Activated CD4-positive, alpha-beta memory T cell treated with anti-CD3 and anti-CD28 coated beads for 36 hours (primary cell): ENCODE results near the gene PRR7. TPM values are rescaled to one million over a fixed set of nuclear protein-coding genes. Genes with fewer than 3 reads are reported as not detected.
A peak's percentile ranks its signal among the peaks of the same experiment; 100 is the strongest.

Experiments
- CTCF ChIA-PET: fragments of 350-600 bp; sonication (Branson Sonifier 250); formaldehyde crosslinking; loops from one replicate; lab custom pipeline; 2021; ENCODE audit warnings: antibody characterized with exemption, inconsistent platforms; lab: Charles Lee
- POLR2A ChIA-PET: fragments of 350-600 bp; sonication (Branson Sonifier 250); formaldehyde crosslinking; loops from one replicate; lab custom pipeline; 2021; ENCODE audit warnings: antibody characterized with exemption; lab: Charles Lee
- DNase-seq: peaks from one replicate; pipeline ENCODE4 v3.0.0-alpha.2; 2020
- H3K27ac Mint-ChIP-seq: one replicate; pipeline ENCODE4 v1.8.0; 2021; ENCODE audit warnings: mixed read lengths
- H3K27me3 Mint-ChIP-seq: one replicate; pipeline ENCODE4 v1.8.0; 2021; ENCODE audit warnings: mixed read lengths
- H3K36me3 Mint-ChIP-seq: one replicate; pipeline ENCODE4 v1.8.0; 2021; ENCODE audit warnings: mixed read lengths
- H3K4me1 Mint-ChIP-seq: one replicate; pipeline ENCODE4 v1.8.0; 2021; ENCODE audit warnings: low read depth, mixed read lengths
- H3K4me3 Mint-ChIP-seq: one replicate; pipeline ENCODE4 v1.8.0; 2021; ENCODE audit warnings: mild to moderate bottlenecking, mixed read lengths
- H3K9me3 Mint-ChIP-seq: one replicate; pipeline ENCODE4 v1.8.0; 2021; ENCODE audit warnings: mixed read lengths
- intact Hi-C: fragments of 100-400 bp; cut with micrococcal nuclease; formaldehyde crosslinking; loops from one replicate; pipeline ENCODE4 v1.15.1; 2023
- total RNA-seq, 2 experiments: library from RNA; stranded (reverse); gene quantifications; one replicate each; pipeline ENCODE4 v1.2.3, GENCODE V29; 2021

Gene PRR7
- total RNA-seq, 2 experiments from 2014 or later: 13.3 to 13.6 TPM

DNA sequence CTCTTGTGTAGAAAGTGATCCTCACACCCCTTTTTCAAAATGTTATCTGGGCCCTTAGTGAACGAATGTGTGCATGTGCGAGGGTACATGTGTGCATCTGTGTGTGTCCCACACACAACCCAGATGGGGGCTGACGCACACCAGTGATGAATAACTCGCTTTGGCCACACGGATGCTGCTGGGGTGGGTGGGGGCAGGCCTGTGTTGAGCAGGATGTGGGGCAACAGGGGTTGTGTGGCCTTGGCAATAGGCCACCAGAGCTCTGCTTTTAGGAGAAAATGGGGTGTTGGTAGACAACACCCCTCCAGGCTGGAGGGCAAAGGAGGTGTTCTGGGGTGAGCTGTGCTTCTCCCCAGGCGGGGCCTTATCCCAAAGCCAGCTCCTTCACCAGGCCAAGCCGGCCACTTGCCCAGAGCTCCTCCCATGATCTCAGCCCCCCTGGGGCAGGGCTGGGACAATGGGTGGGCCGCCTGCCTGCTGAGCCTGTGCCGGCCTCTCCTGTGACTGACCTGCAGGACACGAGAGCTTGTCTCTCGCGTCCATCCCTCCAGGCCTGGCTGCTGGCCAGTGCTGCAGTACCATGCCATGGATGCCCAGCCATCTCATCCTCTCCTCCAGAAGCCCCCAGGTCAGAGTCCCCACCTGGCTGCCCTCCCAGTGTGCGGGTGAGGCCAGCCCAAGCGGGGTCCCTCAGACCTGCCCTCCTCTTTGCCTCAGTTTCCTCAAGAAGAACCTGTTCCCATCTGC lies 25.2 kb downstream of the PRR7 start:
- ChIA-PET POLR2A (interaction anchor here (0.6 to 1.1 kb wide), 3 partner anchors 8 to 585 kb away, joined by 3 read pairs; no protein-coding TSS in a partner anchor), CTCF (interaction anchor here (0.7 to 5.1 kb wide), 12 partner anchors 8 to 163 kb away, joined by 3 to 24 read pairs (median 4); partner anchors contain the start of gene PDLIM7)
- intact Hi-C loops: loop anchor here (2.0 kb wide), 1 partner anchor 15 kb away; no protein-coding TSS in a partner anchor
- peaks cover 22% of the 10 kb centered on the region for H3K4me1 Mint-ChIP-seq
- peaks cover 5% of the 10 kb centered on the region for H3K27me3 Mint-ChIP-seq
- DNase-seq: peak; percentile 24
- no peaks in the 10 kb centered on the region for H3K36me3 Mint-ChIP-seq
- H3K4me3 Mint-ChIP-seq: peak overlapping the region; percentile 12
- H3K27ac Mint-ChIP-seq: no peak overlapping the region
- no peaks in the 10 kb centered on the region for H3K9me3 Mint-ChIP-seq

DNA sequence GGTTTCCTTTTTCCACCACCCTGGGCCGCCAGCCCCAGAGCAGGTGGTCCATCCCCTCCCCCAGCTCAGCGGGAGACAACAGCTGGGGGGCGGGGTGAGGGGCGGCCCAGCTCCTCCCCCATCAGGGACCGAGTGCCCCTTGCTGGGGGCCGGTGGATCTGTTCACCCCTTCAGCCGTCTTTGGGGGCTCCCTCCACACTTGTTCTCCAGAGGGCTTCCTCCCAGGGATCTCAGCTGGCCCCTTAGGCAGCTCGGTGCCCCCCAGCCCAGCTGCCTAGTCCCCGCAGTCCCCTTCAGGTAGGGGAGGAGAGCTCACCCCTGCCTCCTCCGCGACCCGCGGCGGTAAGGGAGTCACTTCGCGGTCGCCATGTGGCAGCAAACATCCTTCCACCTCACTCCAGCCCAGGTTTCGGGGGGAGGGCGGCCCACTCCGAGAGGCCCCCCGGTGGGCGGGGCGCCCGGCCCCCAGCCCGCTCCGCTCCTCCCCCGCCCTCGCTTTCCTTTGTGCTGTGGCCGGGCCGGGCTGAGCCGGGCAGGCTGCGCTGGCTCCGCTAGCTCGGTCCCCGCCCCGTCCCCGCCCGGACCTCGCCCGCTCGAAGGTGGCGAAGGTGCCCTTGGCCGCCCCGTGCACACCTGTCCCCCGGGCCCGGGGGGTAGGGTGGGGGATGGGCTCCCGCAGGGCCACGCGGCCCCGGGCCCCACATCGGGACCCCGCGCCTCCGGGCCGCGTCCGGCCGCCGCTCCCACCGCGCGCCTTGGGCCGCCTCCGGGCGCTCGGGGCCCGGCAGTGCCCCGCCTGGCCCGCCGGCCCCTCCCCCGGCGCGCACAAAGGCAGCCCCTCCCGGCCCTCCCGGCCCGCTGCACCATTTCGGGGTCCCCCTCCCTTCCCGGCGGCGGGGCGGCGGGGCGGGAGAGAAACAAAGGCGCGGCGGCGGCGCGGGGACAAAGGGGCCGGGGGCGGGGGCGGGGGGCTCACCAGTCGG lies 26.1 kb downstream of the PRR7 start:
- H3K4me3 Mint-ChIP-seq: peak overlapping the region; percentile 64
- H3K4me1 Mint-ChIP-seq: peaks cover 22% of the 10 kb centered on the region
- intact Hi-C loops: loop anchor here (2.0 kb wide), 1 partner anchor 16 kb away; no protein-coding TSS in a partner anchor
- no peak overlapping the region for H3K27ac Mint-ChIP-seq
- POLR2A ChIA-PET: interaction anchor here (0.6 to 2.2 kb wide), 3 partner anchors 17 to 584 kb away, joined by 3 to 6 read pairs (median 3); no protein-coding TSS in a partner anchor
- CTCF ChIA-PET: interaction anchor here (0.8 to 5.1 kb wide), 10 partner anchors 9 to 164 kb away, joined by 3 to 24 read pairs (median 4); partner anchors contain the start of gene PDLIM7
- peaks cover 5% of the 10 kb centered on the region for H3K27me3 Mint-ChIP-seq
- DNase-seq: peak; percentile 74
- H3K36me3 Mint-ChIP-seq: no peaks in the 10 kb centered on the region
- H3K9me3 Mint-ChIP-seq: no peaks in the 10 kb centered on the region

DNA sequence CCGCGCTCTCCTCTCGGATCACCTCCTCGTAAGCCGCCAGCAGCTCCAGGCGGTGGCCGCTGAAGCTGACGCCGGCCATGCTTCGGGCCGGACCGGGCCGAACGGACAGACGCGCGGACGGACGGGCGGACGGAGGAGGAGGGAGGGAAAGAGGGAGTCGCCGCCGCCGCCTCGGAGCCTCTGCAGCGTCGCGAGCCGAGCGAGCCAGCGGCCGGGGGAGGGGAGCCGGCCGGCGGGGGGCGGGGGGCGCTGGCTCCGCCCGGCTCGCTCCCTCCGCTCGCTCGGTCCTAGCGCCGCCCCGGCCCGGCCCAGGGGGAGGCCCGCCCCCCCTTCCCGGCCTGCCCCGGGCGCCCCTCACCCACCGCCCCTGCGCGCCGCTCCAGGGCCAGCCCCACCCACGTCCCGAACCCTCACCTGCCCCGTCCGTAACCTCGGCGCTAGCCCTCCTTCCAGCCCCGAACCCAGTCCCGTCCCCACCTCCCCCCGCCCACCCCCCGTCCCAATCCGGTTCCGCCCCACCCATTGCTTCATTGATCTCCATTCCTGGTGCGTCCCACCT lies 26.9 kb downstream of the PRR7 start, which contains the start of gene DBN1:
Gene DBN1 (minus strand): TSS at position 192 of the 559 bp plus-strand sequence. CDS start 113 bp downstream, at position 79.
- Mint-ChIP-seq H3K4me3 (peak within 1 kb of the TSS; percentile 64), H3K27ac (no peak within 1 kb of the TSS), H3K36me3 (no peaks in the 10 kb centered on the region), H3K9me3 (no peaks in the 10 kb centered on the region), H3K27me3 (peaks cover 5% of the 10 kb centered on the region), H3K4me1 (peaks cover 22% of the 10 kb centered on the region)
- ChIA-PET POLR2A (interaction anchor here (2.2 kb wide), 1 partner anchor 18 kb away, joined by 6 read pairs; no protein-coding TSS in a partner anchor), CTCF (interaction anchor here (1.2 to 5.1 kb wide), 5 partner anchors 16 to 84 kb away, joined by 3 to 24 read pairs (median 7); no protein-coding TSS in a partner anchor)
- intact Hi-C loops: loop anchor here (2.0 kb wide), 1 partner anchor 17 kb away; no protein-coding TSS in a partner anchor
- peak; percentile 25 for DNase-seq

DNA sequence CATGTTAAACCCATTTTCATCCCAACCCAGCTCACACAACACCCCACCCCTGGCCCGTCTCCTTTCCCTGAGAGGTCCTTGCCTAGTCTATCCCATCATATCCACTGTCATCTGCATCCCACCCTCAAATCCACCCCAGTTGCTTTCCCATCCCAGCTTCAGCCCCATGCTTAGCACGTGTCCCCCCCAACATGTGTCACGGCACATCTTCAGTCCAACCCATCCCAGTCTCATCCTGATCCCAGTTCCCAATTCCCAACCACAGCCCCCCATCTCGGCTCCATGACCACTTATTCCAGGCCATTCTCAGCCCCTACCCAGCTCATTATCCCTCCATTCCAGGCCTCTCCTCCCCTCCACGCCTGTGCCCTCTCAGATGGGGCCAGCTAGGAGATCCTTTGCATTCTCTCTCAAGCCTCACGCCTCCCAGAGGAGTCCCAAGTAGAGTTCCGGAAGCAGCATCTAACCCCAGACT lies 27.4 kb downstream of the PRR7 start:
- CTCF ChIA-PET: interaction anchor here (1.2 to 5.1 kb wide), 2 partner anchors 71 to 84 kb away, joined by 3 to 24 read pairs; no protein-coding TSS in a partner anchor
- no peak overlapping the region for H3K27ac Mint-ChIP-seq
- POLR2A ChIA-PET: interaction anchor here (2.2 kb wide), 1 partner anchor 19 kb away, joined by 6 read pairs; no protein-coding TSS in a partner anchor

DNA sequence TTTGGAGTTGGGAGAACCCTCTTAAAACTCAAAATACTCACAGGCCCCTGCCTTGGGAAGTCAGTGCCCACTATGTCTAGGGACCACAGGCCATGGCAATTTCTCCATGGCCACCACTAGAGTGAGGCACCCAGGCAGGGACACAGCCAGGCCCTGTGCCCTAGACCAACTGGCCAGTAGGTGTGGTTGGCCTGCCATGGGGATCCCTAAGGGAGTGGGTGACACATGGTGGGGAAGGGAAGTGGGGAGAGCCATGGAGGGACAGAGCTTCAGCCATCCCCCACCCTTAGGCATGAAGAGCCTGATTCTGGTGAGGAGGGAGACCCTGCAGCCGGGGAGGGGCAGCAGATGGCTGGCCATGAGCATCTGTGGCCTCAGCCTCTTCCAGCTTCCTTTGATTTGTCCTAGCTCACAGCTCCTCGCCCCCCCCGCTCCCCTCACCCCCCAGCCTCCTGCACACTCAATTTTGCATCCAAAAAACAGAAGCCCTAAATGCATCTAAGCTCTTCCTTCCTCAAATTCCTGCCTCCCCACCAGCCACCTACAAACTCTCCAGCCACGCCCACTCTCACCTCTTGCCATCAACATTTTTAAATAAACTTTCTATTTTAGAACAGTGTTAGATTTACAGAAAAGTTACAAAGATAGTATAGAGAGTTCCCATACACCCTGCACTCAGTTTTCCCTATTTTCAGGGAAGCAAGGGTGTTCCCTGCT lies 28.4 kb downstream of the PRR7 start:
- no peaks in the 10 kb centered on the region for H3K9me3 Mint-ChIP-seq
- peaks cover 5% of the 10 kb centered on the region for H3K27me3 Mint-ChIP-seq
- peaks cover 33% of the 10 kb centered on the region for H3K4me1 Mint-ChIP-seq
- no peak overlapping the region for H3K27ac Mint-ChIP-seq
- CTCF ChIA-PET: interaction anchor here (1.2 kb wide), 1 partner anchor 85 kb away, joined by 3 read pairs; no protein-coding TSS in a partner anchor
- POLR2A ChIA-PET: interaction anchor here (2.2 kb wide), 1 partner anchor 19 kb away, joined by 6 read pairs; no protein-coding TSS in a partner anchor
- peaks cover 2% of the 10 kb centered on the region for H3K36me3 Mint-ChIP-seq
- no peak overlapping the region for H3K4me3 Mint-ChIP-seq
- DNase-seq: no peak
- intact Hi-C loops: no loop called here

More for the DNA sequence above, 27.4 kb downstream of the PRR7 start:
- H3K27me3 Mint-ChIP-seq: peaks cover 5% of the 10 kb centered on the region
- H3K4me3 Mint-ChIP-seq: peak overlapping the region; percentile 60
- intact Hi-C loops: no loop called here
- peaks cover 2% of the 10 kb centered on the region for H3K36me3 Mint-ChIP-seq
- H3K9me3 Mint-ChIP-seq: no peaks in the 10 kb centered on the region
- no peak for DNase-seq
- H3K4me1 Mint-ChIP-seq: peaks cover 27% of the 10 kb centered on the region

DNA sequence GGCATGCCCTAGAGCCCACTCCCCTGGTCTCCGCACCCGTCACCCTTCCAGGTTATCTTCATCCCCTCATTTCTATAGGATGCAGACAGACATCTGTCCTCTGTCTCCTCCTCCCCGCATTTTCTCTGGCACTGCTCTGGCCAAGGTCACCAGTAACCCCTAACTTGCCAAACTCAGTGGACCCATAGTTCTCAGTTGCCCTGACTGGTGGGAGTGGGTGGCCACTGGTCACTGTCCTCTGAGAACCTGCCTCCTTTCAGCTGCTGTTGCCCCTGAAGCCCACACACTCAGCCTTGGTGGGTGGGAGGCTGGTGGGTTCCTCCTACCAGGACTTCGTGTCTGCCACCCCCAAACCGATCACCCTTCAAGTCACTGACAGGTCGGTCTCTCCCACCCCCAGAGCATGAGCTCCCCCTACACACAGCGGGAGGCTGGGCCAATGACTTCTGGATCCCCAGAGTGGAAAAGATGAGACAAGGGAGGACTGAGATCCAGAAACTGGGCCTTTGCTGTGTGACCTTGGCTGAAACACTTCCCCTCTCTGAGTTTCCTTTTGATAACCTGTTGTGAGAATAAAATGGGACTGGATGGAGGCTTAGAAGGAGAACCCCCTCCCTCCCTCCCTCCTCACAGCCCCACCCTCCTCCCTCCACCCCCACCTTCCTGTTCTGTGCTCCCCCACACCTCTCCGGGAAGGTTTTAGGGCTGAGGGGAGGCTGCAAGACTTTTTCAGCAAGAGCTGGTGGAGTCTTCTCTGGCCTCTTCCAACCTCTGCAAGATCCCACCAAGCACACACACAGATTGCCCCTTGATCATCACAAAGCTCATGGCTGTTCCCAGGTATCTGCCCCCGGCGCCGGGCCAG lies 29.2 kb downstream of the PRR7 start:
- no peak overlapping the region for H3K4me3 Mint-ChIP-seq

DNA sequence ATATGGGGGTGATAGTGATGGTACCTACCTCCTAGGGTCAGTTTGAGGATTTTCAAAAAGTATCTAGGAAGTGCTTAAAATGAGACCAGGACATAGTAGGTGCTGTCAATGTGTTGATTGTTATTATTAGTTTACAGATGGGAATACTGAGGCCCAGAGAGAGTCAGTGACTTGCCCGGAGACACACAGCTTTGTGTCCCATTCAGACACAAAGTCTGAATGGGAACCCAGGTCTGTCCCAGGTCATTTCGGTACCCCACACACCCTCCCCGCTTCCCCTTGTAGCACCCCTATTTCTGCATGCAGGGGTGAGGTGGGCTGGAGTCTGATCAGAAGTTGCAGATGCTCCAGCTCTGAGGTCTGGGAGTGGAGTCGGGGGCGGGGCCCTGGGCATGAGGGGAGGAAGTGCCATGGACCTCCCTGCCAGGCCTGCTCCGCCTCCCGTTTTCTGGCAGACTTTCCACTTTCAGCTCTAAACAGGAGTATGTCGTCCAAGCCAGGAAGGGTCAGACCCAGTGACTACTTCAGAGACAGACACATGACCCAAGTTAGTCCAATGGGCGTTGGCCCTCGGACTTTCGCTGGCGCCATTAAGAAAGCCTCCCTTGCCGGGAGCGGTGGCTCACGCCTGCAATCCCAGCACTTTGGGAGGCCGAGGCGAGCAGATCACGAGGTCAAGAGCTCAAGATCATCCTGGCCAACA lies 30.1 kb downstream of the PRR7 start:
- DNase-seq: no peak
- H3K4me1 Mint-ChIP-seq: peaks cover 32% of the 10 kb centered on the region
- ChIA-PET CTCF (interaction anchor here (0.8 to 1.8 kb wide), 4 partner anchors 19 to 167 kb away, joined by 3 to 5 read pairs (median 4); no protein-coding TSS in a partner anchor), POLR2A (interaction anchor here (1.0 kb wide), 1 partner anchor 19 kb away, joined by 3 read pairs; no protein-coding TSS in a partner anchor)
- intact Hi-C loops: no loop called here
- peaks cover 5% of the 10 kb centered on the region for H3K27me3 Mint-ChIP-seq
- no peak overlapping the region for H3K4me3 Mint-ChIP-seq
- no peaks in the 10 kb centered on the region for H3K9me3 Mint-ChIP-seq
- H3K27ac Mint-ChIP-seq: no peak overlapping the region
- H3K36me3 Mint-ChIP-seq: peaks cover 2% of the 10 kb centered on the region

More for the DNA sequence above, 29.2 kb downstream of the PRR7 start:
- ChIA-PET POLR2A (interaction anchor here (1.0 kb wide), 1 partner anchor 20 kb away, joined by 3 read pairs; no protein-coding TSS in a partner anchor), CTCF (interaction anchor here (0.8 to 1.8 kb wide), 2 partner anchors 18 to 166 kb away, joined by 4 to 5 read pairs; no protein-coding TSS in a partner anchor)
- Mint-ChIP-seq H3K27ac (no peak overlapping the region), H3K4me1 (peaks cover 34% of the 10 kb centered on the region), H3K27me3 (peaks cover 5% of the 10 kb centered on the region), H3K9me3 (no peaks in the 10 kb centered on the region), H3K36me3 (peaks cover 2% of the 10 kb centered on the region)
- intact Hi-C loops: no loop called here
- DNase-seq: no peak

DNA sequence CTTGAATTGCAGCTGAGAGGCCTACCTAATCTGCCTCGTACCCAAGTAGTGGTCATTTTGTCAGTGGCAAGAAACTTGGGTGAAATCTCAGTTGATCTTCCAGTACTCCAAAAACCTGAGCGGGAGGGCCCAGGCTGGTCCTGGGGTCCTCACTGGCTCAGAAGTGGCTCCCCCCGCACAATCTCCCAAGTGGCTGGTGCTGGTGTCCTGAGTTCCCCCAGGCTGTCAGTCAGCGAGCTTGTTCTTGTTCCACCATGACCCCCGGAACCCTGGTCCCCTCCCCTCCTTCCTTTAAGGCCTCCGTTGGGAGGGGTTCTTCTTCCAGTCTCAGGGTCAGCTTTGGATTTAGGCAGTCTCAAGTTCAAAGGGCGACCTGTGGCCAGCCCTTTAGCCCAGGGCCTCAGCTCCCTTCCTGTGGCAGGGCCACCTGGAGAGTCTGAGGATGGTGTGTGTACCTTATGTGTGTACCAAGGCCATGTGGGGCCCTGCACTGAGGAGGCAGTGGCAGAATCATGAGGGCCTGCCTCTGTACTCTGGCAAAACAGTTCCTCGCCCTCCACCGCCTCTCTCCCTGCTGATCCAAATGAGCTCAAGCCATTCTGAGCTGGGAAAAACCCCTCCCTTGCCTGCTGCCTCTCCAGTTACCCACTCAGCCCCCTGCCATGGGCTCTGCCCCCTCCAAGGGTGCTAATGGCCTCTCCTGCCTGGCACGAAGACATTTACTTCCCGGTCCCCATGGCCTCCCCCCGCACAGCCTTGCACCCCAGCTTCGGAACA lies 31.3 kb downstream of the PRR7 start:
- peak overlapping the region; percentile 84 for H3K27ac Mint-ChIP-seq
- peaks cover 28% of the 10 kb centered on the region for H3K4me1 Mint-ChIP-seq

More for the DNA sequence above, 31.3 kb downstream of the PRR7 start:
- H3K4me3 Mint-ChIP-seq: no peak overlapping the region
- peaks cover 2% of the 10 kb centered on the region for H3K36me3 Mint-ChIP-seq
- DNase-seq: no peak
- POLR2A ChIA-PET: interaction anchor here (0.6 to 1.4 kb wide), 3 partner anchors 22 to 56 kb away, joined by 3 to 4 read pairs (median 4); no protein-coding TSS in a partner anchor
- CTCF ChIA-PET: interaction anchor here (0.6 to 2.6 kb wide), 11 partner anchors 18 to 168 kb away, joined by 3 to 7 read pairs (median 3); no protein-coding TSS in a partner anchor
- intact Hi-C loops: loop anchor here (2.0 kb wide), 1 partner anchor 19 kb away; the partner anchor contains the start of gene PDLIM7
- H3K9me3 Mint-ChIP-seq: no peaks in the 10 kb centered on the region
- peaks cover 5% of the 10 kb centered on the region for H3K27me3 Mint-ChIP-seq
